GM20431 (cell line): ENCODE results near the gene BABAM2.

ENCODE experiments used
- in situ Hi-C: fragments of 300-500 bp; cut with MseI, MboI; formaldehyde crosslinking; loops from one replicate; pipeline ENCODE4 v1.15.0; 2020; ENCODE audit warnings: low sequenced_read_pairs; ENCODE audit not compliant: unreplicated experiment

Gene BABAM2

DNA sequence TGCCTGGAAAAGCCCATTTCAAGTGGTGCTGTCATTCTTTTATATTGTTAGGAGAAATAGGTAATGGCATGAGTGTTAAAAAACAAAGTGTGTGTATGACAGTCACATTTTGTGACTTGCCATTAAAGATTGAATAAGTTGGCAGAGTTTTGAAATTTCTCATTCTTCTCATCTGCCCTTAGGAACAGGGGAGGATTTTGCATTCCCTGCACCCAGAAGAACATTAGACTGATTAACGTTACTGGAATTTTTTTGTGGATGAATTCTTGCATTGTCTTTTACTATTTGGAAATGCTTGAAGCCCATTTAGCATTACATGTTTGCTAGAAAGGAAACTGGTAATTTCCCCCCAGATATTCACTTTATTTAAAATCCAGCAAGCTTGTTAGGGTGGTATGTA, 162.2 kb downstream of the BABAM2 start:
- in situ Hi-C loops = no loop called here

DNA sequence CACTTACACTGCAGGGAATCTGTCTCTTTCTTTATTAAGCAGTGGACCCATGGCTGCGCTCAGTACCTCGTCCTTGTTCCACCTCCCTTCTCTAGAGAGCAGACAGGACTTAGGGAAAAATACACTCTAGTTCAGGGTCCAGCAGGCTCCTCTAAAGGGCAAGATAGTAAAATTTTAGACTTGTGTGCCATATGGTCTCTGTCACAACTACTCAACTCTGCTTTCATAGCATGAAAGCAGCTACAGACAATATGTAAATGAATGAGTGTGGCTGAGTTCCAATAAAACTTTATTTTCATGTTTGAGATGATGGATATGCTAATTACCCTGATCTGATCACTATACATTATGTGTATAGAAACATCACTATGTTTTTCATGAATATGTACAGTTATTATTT, 163.1 kb downstream of the BABAM2 start:
- in situ Hi-C loops = no loop called here

DNA sequence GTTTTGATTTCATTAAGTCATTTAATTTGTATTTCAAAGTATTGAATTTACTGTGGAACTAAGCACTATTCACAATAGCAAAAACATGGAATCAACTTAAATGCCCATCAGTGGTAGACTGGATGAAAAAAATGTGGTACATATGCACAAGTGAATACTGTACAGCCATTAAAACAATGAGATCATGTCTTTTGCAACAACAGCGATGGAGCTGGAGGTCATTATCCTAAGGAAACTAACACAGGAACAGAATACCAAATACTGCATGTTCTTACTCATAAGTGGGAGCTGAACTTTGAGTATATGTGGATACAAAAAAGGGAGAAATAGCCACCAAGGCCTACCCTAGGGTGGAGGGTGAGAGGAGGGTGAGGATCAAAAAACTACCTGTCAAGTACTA, 164.4 kb downstream of the BABAM2 start:
- in situ Hi-C loops = no loop called here

DNA sequence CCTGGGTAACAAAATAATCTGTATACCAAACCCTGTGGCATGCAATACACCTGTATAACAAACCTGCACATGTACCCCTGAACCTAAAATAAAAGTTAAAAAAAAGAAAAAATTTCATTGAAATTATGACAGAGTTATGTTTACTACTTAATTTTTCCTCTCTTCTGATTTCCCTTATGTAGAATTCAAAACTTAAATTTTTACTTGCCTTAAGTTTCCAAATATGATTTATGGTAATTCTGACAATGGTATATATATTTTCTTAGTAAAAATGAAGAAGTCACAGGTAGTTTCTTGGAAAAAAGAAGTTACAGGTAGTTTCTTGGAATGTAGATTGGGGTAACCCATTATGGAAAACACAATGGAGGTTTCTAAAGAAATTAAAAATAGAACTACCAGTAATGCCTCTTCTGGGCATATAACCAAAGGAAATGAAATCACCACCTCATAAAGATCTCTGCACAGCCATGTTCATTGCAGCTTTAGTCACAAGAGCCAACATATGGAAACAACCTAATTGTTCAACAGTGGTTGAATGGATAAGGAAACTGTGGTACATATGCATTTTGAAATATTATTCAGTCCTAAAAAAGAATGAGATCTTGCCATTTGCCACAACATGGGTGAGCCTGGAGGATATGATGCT, 164.9 kb downstream of the BABAM2 start:
- in situ Hi-C loops = no loop called here

DNA sequence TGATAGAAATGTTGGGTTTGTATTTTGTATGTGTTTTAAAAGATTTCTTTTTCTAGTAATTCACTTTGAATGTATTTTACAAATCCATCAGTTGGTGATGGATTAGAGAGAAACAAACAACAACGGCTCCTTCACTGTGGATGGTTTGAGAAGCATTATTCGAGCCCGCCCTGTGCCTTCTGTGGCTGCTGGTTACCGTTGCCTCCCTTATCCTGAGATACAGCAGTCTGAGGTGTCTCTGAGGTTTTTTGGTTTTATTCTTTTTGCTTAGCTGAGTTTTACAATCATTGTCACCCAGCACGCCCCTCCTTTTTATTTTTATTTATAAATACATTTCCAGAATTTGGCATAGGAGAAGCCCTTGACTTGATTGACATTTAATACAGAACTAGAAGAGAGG, 168.3 kb downstream of the BABAM2 start:
- in situ Hi-C loops = no loop called here

DNA sequence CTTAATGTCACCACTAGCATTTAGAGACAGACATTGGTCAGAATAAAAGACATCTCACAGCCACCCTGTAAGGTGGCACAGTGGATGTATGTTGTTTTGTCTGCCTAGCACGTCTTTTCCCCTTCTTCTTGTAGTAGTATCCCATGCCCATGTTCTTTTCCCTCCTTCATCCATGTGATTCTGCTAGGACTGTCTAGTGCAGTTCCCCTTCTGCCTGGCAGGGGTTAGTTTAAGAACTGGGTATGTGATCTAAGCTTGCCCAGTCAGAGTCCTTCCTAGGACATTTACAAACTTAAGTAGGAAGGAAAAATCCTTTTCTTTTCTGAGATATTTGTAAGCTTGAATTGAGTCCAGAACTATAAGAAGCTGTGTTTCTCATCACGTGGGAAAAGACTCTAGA, 172.3 kb downstream of the BABAM2 start:
- in situ Hi-C loops = no loop called here

DNA sequence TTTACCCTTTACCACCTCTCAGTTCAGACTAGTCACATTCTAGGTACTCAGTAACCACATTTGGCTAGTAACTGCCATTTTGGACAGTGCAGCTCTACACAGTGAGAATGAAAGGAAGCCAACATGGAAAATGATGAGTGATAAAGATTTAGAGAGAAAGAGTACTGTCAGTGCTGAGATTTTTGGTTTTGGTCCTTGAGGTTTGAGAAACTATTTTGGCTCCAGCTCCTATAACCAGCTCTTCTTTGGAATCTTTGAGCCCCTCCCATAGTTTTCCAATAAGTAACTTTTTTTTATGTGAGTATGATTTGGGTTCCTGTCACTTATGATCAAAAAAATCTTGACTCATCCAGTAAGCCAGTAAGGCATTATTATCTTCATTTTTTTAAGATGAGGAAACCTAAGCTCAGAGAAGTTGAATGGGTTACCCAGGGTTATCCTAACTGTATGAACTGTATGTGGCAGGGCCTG, 173.0 kb downstream of the BABAM2 start:
- in situ Hi-C loops = no loop called here

DNA sequence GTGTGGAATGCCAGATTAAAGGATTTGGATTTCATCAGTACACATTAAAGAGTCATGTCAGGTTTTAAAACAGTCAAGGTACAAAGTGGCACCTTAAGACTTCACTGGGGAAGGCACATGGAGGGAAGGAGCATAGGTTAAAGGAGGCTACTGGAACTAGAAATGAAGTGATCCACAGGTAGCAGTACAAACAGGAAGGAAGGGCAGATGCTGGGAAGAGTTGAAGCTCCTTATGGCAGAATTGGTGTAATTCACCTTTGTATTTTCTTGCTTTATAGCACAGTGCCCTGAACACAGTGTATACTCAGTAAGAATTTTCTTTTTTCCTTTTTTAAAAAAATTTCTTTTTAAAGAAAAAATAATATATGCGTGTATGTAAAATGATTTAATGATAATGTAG, 177.1 kb downstream of the BABAM2 start:
- in situ Hi-C loops = no loop called here

DNA sequence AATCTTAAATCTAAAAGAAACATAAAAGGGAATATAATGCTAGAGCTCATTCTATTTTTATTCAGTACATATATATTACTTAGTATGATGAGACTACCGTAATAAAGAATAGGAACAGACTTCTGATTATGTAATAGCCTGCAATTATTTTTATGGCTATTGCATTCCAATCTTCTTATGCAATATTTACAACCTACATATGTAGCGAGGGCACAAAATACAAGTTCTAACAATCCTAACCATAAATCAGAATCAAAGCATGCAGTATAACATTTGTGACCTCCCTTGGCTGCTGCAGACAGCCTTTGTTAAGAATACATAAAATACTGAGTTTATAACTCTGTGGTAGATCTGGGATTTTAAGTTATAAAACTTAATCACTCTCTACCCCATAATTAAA, 177.6 kb downstream of the BABAM2 start:
- in situ Hi-C loops = no loop called here

DNA sequence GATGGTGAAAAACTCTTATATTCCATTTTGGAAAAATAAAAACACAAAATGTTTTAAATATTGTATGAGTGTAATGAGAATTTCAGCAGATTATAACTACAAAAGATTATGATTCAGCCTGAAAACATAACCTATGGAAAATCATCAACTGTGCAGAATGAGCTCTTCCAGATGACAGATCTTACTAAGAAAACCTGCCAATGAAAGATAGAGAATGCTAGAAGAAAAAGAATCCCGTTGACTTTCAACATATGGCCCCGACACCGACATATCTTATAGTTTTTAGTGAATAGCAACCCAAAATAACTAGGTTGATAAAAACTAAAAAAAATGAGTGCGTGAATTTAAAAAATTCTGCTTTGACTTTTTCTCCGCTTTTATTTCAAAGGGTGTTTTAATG, 178.0 kb downstream of the BABAM2 start:
- in situ Hi-C loops = no loop called here

DNA sequence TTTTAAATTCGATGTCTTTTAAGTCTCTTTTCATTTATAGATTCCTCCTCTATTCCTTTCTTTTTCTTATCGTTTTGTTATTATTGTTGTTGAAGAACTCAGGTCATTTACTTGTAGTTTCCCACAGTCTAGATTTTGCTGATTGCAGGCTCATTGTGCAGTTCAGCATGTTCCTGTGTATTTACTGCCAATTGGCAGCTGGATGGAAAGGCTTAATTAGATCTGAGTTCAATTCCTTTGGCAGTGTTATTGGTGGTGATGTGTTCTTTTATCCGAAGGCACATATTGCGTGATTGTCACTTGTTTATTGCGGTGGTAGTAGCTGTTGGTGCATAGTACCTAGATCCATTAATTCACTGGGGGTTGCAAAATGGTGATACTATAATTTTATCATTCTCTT, 180.7 kb downstream of the BABAM2 start:
- in situ Hi-C loops = no loop called here

DNA sequence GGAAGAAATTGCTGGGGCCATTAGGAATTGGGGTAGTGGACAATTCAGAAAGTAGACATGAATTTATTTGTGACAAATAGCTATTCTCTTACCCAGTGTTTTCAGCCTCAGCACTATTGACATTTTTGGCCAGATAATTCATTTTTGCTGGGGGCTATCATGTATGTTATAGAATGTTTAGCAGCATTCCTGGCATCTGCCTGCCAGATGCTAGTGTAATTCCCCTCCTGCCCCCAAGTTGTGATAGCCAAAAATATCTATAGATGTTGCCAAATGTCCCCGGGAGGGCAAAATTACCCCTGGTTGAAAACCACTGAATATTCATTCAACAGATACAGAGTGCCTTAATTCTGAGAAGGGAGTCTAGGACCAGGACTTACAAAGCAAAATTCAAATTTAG, 183.6 kb downstream of the BABAM2 start:
- in situ Hi-C loops = no loop called here

DNA sequence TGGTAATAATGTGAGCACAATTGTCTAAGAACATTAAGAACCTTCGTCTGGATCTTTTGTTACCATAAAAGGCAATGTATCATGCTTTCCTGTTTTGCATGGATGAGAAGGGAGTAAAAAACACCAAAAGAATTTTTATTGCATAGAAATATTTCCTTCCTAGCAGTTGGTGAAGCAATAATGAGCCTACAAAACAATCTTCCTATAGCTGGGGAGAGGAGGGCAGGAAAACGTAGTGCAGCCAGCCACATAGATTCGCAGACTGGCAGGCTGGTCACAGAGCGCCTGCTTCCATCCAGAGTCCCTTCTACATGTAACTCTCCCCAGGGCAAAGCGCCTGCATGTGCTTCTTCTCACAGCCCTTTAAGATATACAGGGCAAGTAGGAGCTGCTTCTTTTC, 190.4 kb downstream of the BABAM2 start:
- in situ Hi-C loops = no loop called here

DNA sequence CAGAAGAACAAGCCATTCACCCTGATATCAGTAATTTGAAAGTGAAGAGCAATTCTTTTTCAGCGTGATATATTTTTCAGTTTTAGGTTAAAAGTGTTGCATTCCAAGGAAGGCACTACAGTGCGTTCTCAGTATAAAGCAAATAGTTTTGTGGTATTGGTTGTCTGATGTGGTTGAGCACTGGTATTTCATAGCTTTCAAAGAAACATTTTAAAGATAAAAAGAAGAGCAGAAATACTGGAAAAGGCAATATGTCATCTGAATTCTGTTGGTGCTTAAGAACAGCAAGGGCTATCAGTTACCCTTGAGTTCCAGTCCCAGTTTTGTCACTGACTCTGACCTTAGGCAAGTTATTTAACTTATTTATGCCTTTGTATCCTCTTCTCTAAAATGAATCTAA, 191.6 kb downstream of the BABAM2 start:
- in situ Hi-C loops = no loop called here

DNA sequence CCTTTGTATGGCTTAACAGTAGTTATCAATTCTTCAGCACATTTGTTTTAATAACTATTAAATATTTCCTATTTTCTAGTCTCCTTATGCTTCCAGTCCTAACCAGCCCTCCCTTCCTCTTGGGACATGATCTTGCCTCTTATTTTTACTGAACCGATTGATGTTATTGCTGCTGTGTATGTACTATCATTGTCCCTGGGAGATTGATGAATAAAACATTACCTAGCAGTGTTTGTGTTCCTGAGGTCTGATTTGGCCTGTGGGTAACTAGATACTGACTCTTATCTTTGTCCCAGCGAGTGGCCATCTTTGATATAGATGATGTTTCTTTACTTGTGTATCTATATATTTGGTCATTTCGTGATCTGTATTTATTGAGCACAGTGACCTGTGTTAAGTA, 192.9 kb downstream of the BABAM2 start:
- in situ Hi-C loops = no loop called here

DNA sequence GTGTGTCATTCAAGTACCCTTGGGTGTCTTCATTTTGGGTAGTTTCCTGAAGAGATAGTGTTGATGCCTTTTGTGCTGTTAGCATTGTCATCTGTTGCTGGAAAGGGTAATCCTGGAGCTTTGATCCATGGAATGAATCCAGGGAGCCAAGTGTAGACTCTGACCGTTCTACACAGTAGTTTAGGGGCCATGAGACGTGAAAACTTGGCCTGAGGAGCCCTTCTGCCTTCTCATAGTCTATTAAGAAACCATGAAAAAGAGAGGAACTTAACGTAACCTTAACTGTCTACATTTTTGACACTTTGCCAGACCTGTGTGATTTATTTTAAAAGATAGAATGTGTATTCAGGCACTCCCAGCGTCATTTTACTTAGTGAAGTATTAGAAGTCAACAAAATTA, 194.0 kb downstream of the BABAM2 start:
- in situ Hi-C loops = no loop called here

DNA sequence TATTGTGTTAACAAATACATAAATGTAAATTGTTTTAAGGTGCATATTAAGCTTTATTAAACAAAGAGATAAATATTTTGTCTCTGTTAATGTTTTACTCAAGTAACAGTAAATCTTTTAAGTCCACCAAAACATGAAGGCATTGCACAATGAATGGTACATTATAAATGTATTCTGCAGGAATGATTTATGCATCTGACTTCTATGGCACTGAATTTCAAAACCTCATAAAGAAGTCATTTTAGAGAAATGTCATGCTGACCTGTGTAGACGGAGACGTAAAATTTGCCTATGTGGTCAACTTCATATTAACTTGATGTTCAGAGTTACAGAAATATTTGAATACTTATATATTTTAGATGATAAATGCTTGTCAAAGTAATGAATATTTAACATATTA, 194.7 kb downstream of the BABAM2 start:
- in situ Hi-C loops = no loop called here

DNA sequence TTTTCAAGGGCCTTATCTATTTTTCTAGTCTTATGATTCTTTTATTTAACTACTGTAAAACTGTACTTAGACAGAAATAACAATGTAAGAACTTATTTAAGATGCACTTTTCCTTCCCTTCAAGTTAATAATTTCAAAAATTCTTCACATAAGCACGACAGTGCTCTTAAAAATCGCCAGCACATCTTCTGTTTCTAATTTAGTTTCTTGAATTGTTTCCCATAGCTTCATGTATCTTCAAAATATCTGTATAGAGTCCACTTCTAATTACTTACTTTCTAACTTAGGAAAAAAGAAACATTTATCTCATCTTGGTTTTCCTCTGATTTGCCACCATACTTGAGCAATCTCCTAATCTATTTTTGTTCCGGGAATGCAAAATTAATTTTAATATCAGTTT, 196.1 kb downstream of the BABAM2 start:
- in situ Hi-C loops = no loop called here

DNA sequence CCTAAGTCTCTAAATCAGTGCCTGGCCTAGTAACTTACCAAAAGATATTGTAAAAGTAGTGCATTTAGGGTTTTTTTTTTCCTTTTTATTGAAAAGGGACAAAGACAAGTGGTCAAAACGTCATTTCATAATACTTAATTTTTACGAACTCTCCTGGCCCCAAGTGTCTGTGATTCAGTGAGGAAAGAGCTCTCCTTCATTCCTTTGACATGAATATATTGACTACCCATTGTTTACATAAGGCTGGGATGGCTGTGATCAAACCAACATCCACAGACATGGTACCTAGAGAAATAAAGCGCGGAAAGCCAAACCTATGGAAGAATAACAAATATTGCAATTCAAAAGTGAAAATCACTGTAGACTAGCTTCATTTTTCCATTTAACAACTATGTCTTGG, 198.4 kb downstream of the BABAM2 start:
- in situ Hi-C loops = no loop called here

DNA sequence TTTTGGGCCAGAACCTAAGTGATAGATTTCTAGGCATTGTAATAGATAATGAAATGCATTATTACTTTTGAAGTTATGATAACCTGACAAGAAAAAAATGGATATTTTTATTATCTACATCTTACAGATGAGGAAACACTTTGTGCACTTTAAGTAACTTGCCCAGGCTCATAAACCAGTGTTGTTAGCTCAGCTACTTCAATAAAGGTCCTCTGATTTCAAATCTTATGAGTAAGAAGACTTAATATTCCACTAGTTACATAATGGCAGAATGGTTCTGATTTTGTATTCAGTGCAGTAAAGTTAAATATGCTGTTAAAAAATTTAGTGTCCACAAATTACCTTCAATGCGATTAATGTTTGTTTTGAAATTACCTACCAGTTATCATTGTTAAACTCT, 199.0 kb downstream of the BABAM2 start:
- in situ Hi-C loops = no loop called here

DNA sequence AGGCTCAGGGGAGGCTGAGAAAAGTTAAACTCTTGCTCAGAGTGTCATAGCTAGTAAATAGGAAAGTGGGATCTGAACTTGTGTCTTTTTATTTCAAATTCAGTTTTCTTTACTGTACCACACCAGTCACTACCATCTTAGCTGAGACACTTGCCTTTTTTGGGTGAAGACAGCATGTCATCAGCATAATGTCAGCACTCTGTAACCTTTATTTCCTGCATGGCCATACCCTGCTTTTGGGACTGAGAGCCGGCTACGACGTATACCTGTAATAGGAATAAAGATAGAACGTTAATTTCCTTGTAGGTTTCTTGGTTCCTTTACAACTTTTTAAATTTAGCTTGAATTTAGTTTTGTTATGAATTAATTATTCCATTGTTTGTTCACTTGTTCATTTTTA, 202.8 kb downstream of the BABAM2 start:
- in situ Hi-C loops = no loop called here

DNA sequence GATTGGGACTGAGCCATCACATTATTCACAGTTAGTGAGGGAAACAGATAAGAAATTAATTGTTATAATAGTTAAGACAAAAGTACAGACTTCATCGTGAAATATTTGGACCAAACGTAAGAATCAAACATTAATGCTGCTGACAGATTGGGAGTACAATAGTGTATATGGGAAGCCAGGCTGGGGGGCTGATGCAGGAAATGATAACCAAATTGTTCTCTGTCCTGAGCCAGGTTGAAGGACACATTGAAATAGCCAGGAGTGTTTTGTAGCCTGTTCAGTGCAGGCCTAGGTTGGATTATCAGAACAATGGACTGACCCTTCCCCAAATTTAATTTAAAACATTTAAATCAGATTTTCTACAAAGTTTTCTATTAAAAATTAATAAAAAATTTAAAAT, 203.2 kb downstream of the BABAM2 start:
- in situ Hi-C loops = no loop called here

DNA sequence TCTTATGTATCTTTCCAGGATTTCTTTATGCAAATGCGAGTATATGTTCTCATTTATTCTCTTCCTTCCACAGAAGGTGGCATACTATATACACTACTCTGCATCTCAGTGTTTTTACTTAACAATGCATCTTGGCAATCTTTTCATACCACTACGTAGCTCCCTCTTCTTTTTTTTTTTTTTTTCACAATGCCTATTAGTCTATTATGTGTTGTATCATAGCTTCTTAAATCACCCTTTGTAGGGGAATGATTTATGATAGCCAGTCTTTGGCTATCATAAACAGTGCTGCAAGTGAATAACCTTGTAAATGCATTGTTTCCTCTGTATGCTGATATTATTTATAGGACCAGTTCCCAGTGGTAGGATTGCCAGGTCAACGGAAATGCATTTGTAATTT, 204.2 kb downstream of the BABAM2 start:
- in situ Hi-C loops = no loop called here
